ENCODE measurements around the gene PSMD13.

PSMD13 gene

DNA sequence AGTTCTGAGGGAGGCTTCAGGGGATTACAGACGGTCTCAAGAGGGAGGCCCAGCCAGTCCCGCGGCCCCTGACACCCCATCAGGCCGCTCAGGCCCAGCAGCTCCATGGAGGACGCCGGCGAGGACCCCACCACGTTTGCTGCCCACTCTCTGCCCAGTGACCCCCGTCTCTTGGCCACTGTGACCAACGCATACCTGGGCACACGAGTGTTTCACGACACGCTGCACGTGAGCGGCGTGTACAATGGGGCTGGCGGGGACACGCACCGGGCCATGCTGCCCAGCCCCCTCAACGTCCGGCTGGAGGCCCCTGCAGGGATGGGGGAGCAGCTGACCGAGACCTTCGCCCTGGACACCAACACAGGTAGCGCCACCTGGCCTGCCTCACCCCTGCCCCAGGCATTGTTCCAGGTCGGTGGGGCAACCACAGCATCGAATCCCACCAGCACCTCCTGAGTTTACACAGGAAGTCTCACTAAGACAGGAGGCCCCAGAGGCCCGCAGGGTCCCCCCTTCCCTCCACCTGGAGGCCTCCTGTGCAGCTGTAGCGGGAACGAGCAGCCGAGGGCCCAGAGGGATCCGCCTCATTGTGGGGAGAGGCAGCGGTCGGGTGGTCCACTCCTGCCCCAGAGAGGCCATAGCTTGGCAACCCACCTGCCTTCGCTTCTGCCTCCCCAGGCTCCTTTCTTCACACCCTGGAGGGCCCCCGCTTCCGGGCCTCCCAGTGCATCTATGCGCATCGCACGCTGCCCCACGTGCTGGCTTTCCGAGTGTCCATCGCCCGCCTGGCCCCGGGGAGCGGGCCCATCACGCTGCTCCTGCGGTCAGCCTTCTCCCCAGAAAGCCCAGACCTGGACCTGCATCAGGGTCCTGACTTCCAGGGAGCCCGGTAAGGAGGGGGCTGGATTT is 53.2 kb downstream of the PSMD13 start:
- no peak for DNase-seq (ENCODE audit: low read depth)

DNA sequence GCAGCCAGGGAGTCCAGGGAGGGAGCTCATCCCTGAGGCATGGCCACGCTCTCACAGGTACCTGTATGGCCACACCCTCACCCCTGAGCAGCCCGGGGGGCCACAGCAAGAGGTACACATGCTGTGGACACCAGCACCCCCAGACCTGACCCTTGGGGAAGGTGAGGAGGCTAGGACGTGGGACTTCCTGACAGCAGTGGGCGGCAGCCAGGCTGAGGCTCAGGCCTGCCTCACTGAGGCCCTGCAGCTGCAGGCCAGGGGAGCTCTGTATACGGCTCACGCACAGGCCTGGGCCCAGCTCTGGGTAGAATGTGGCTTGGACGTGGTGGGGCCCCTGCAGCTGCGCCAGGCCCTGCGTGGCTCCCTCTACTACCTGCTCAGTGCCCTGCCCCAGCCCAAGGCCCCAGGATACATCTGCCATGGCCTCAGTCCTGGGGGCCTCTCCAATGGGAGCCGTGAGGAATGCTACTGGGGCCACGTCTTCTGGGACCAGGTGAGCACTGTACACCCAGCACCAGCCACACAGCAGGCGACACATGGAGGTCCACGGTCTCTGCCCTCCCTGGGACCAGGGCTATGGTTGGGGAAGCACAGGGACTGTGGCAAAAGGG is 54.0 kb downstream of the PSMD13 start:
- DNase-seq (ENCODE audit: low read depth), result no peak

DNA sequence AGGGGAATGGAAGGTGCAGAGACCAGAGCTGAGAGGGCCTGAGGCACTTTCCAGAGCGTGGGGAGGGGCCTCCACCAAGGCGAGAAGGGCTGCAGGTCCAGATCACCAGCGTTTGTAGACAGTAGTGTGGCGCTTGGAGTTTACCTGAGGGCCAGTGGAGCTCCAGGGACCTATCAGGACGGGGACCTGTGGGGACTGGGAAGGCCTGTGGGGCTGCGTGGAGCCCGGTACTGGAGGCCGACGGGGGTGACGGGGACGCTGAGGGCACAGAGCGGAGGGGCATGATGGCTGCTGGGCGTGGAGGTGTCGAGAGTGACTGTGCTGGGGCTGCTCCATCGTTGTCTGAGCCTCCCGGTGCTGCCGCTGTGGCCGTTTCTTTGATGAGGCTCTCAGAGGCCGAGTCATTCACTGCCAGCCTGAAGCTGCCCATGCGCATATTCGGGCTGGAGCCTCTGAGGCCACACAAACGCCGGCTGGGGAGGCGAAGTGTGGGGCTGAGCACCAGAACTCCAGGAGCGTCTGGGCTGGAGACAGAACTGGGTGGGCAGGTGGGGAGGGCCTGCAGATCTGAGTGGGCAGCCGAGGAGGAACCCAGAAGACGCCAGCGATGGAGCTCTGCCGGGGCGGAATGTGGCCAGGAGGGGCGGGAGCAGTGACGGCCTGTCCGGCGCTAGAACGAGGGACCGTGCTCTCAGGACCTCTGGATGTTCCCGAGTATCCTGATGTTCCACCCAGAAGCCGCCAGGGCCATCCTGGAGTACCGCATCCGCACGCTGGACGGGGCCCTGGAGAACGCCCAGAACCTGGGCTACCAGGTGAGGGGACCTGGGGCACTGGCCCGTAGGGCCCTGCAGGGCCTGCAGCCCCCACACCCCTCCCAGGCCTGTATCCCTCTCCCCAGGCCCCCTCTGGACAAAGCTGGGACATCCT is 54.8 kb downstream of the PSMD13 start:
- no peak for DNase-seq (ENCODE audit: low read depth)

GRCh38 chr11:292211-293121 is 55.7 kb downstream of the PSMD13 start:
- DNase-seq (ENCODE audit: low read depth), result no peak

- no peak for DNase-seq (ENCODE audit: low read depth)
These were observed 56.6 kb downstream of the PSMD13 start for GRCh38 chr11:293271-293851.

GRCh38 chr11:293852-294661 is 57.3 kb downstream of the PSMD13 start:
- DNase-seq (ENCODE audit: low read depth), result no peak

- DNase-seq (ENCODE audit: low read depth), result no peak
These were observed 58.0 kb downstream of the PSMD13 start for GRCh38 chr11:294780-295179.

GRCh38 chr11:295351-296170 is 58.8 kb downstream of the PSMD13 start:
- no peak for DNase-seq (ENCODE audit: low read depth)

- DNase-seq (ENCODE audit: low read depth), result no peak
These were observed 59.6 kb downstream of the PSMD13 start for GRCh38 chr11:296171-297050.

DNA sequence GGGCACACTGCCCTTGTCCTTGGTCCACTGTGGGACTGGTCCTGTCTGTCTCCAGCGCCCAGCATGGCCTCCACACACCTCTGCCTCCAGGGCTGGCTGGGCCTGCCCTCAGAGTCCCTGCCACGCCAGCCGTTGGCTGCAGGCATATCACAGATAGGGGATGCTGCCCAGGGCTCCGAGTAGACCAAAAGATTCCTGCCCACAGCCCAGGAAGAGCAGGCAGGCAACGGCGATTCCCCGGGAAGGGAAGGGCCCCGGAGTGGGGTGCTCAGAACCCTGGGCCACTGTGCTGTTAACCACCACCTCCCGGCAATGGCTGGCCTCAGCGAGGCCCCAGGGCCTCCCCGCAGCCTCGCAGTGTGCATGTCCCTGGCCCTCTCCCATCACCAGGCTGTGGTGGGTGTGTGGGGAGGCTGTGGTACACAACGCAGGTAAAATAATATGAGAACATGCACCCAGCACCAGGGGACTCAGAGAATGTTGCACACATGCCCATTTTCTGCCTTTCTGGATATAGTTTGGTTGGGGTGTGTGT is 60.3 kb downstream of the PSMD13 start:
- DNase-seq (ENCODE audit: low read depth), result no peak

GRCh38 chr11:297586-298405 is 61.0 kb downstream of the PSMD13 start:
- no peak for DNase-seq (ENCODE audit: low read depth)

- no peak for DNase-seq (ENCODE audit: low read depth)
These were observed 61.8 kb downstream of the PSMD13 start for GRCh38 chr11:298406-299065.

GRCh38 chr11:299081-299891 is 62.5 kb downstream of the PSMD13 start, which contains the start of gene IFITM5:
Gene IFITM5 (minus strand): TSS chr11:299526. CDS start chr11:299490, 36 bp downstream.
- no peak for DNase-seq (ENCODE audit: low read depth)

GRCh38 chr11:299951-300735 is 63.4 kb downstream of the PSMD13 start:
- no peak for DNase-seq (ENCODE audit: low read depth)
